ENCODE results near the gene PPM1D. TPM values are rescaled to one million over a fixed set of nuclear protein-coding genes. Genes with fewer than 3 reads are reported as not detected.

The PPM1D gene
- total and polyA plus RNA-seq, 2 of the 13 experiments (the other 11 are each of a cell fraction or from before 2014, with no cell fraction given) = 8.0 to 26.2 TPM

DNA sequence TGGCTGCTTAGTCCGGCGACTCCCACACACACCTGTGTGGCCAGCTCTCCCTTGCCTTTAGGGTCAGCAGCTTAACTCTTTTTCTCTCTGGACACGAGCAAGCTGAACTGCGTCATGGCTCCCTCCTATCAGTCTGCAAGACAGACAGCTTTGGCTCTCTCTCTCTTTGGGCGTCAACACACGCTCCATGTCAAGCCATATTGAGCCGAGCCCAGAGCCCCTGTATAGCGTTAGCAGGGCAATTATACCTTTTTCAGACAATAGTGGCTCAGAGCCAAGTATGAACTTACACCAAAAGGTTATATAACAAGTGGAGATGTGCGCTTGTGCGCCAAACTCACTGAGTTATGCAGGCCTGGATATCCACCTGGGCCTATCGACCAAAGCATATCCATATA lies 39.1 kb upstream of the PPM1D start:
- no peaks in the 10 kb centered on the region for H3K79me2 ChIP-seq (ENCODE audit: insufficient read depth, low read length)
- intact Hi-C loops (cut with micrococcal nuclease; ENCODE audit: unreplicated experiment) = loop anchor here (2.0 kb wide), 1 partner anchor 36 kb away; no protein-coding TSS in a partner anchor
- H2AFZ ChIP-seq (ENCODE audit: low read length) = peak overlapping the region; percentile 92
- no TSS peak for BruUV-seq (replicated peaks)
- H3K4me3 ChIP-seq (replicated peaks in 1 of 3; ENCODE audit: insufficient read depth in 1 of 3, low read depth in 2 of 3, low read length in 3 of 3) = peak overlapping the region; percentile 61 to 77 (median 64)
- ChIA-PET POLR2A (interaction anchor here (0.7 to 4.9 kb wide), 7 partner anchors 9 to 116 kb away, joined by 3 to 42 read pairs (median 10); partner anchors contain the start of genes APPBP2 and PPM1D), CTCF (ENCODE audit: low intra/inter-chr PET ratio, low total read pairs) (no interaction called here)
- H3K4me1 ChIP-seq (ENCODE audit: insufficient read depth, low read length) = peaks cover 38% of the 10 kb centered on the region
- no peaks in the 10 kb centered on the region for H4K20me1 ChIP-seq (ENCODE audit: insufficient read depth, low read length)
- FAIRE-seq = no peak
- DNase-seq (ENCODE audit: low spot score) = peak; percentile 45
- no peaks in the 10 kb centered on the region for H3K36me3 ChIP-seq (replicated peaks in 1 of 2; ENCODE audit: control insufficient read depth in 1 of 2, insufficient read depth in 2 of 2, low read length in 2 of 2)
- peak overlapping the region; percentile 82 for H3K27ac ChIP-seq (ENCODE audit: extremely low read length, insufficient read depth, low read length)
- no peaks in the 10 kb centered on the region; a peak in 1 of 5 replicates for H3K27me3 ChIP-seq (ENCODE audit: control insufficient read depth in 1 of 2, insufficient read depth in 2 of 2, low read length in 2 of 2)
- H3K9me3 ChIP-seq (ENCODE audit: low read length) = peaks cover 10% of the 10 kb centered on the region; the same call in 1 of the 2 replicates
- peak overlapping the region; percentile 68 for H3K9ac ChIP-seq (ENCODE audit: insufficient read depth, low read depth, low read length)
- 34% methylated on average over 11 of the region's 11 CpGs for WGBS (ENCODE audit: low lambda C conversion rate)
- ATAC-seq = peak; percentile 63
- H3K4me2 ChIP-seq (ENCODE audit: low read depth, low read length) = peak overlapping the region; percentile 82
- in situ Hi-C loops (cut with HindIII; ENCODE audit: extremely low pct_ligation_motif_present, low pct_unique_long_range_greater_than_20kb) = no loop called here
- TF ChIP-seq, protein P1, sequence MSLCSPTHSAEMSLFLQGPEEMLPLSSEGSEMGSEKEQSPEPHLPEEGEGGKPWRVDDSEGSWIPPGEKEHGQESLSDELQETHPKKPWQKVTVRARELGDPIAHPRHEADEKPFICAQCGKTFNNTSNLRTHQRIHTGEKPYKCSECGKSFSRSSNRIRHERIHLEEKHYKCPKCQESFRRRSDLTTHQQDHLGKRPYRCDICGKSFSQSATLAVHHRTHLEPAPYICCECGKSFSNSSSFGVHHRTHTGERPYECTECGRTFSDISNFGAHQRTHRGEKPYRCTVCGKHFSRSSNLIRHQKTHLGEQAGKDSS (CRISPR knock-in tag; IDR thresholded peaks at IDR 0.05; ENCODE audit: borderline replicate concordance, low read depth) = 0 out of 2 replicates have a peak, but pooled peaks have one; percentile 17
- peak; percentile 2; the same call in 1 of the 2 replicates for TF ChIP-seq ZNF564 (CRISPR knock-in tag; IDR thresholded peaks at IDR 0.05)
- TF ChIP-seq RXRB (CRISPR knock-in tag; IDR thresholded peaks at IDR 0.05; ENCODE audit: borderline replicate concordance) = peak; percentile 12; the same call in 1 of the 2 replicates
- no peak for TF ChIP-seq RNF2 (conservative IDR thresholded peaks at IDR 0.05; ENCODE audit: low read depth)
- TF ChIP-seq, protein P2, sequence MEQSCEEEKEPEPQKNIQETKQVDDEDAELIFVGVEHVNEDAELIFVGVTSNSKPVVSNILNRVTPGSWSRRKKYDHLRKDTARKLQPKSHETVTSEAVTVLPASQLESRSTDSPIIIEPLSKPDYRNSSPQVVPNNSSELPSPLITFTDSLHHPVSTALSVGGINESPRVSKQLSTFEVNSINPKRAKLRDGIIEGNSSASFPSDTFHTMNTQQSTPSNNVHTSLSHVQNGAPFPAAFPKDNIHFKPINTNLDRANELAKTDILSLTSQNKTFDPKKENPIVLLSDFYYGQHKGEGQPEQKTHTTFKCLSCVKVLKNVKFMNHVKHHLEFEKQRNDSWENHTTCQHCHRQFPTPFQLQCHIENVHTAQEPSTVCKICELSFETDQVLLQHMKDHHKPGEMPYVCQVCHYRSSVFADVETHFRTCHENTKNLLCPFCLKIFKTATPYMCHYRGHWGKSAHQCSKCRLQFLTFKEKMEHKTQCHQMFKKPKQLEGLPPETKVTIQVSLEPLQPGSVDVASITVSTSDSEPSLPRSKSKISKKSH (CRISPR knock-in tag; IDR thresholded peaks at IDR 0.05; ENCODE audit: borderline replicate concordance) = peak; percentile 33; the same call in 1 of the 2 replicates
- TF ChIP-seq, protein P3, sequence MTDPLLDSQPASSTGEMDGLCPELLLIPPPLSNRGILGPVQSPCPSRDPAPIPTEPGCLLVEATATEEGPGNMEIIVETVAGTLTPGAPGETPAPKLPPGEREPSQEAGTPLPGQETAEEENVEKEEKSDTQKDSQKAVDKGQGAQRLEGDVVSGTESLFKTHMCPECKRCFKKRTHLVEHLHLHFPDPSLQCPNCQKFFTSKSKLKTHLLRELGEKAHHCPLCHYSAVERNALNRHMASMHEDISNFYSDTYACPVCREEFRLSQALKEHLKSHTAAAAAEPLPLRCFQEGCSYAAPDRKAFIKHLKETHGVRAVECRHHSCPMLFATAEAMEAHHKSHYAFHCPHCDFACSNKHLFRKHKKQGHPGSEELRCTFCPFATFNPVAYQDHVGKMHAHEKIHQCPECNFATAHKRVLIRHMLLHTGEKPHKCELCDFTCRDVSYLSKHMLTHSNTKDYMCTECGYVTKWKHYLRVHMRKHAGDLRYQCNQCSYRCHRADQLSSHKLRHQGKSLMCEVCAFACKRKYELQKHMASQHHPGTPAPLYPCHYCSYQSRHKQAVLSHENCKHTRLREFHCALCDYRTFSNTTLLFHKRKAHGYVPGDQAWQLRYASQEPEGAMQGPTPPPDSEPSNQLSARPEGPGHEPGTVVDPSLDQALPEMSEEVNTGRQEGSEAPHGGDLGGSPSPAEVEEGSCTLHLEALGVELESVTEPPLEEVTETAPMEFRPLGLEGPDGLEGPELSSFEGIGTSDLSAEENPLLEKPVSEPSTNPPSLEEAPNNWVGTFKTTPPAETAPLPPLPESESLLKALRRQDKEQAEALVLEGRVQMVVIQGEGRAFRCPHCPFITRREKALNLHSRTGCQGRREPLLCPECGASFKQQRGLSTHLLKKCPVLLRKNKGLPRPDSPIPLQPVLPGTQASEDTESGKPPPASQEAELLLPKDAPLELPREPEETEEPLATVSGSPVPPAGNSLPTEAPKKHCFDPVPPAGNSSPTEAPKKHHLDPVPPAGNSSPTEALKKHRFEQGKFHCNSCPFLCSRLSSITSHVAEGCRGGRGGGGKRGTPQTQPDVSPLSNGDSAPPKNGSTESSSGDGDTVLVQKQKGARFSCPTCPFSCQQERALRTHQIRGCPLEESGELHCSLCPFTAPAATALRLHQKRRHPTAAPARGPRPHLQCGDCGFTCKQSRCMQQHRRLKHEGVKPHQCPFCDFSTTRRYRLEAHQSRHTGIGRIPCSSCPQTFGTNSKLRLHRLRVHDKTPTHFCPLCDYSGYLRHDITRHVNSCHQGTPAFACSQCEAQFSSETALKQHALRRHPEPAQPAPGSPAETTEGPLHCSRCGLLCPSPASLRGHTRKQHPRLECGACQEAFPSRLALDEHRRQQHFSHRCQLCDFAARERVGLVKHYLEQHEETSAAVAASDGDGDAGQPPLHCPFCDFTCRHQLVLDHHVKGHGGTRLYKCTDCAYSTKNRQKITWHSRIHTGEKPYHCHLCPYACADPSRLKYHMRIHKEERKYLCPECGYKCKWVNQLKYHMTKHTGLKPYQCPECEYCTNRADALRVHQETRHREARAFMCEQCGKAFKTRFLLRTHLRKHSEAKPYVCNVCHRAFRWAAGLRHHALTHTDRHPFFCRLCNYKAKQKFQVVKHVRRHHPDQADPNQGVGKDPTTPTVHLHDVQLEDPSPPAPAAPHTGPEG (CRISPR knock-in tag; IDR thresholded peaks at IDR 0.05) = peak; percentile 41; the same call in 1 of the 2 replicates
- TF ChIP-seq ZNF720 (CRISPR knock-in tag; IDR thresholded peaks at IDR 0.05) = 0 out of 2 replicates have a peak, but pooled peaks have one; percentile 32
- peak; percentile 26; the same call in 1 of the 2 replicates for TF ChIP-seq THAP11 (CRISPR knock-in tag; IDR thresholded peaks at IDR 0.05)
- TF ChIP-seq SAP130 (CRISPR knock-in tag; IDR thresholded peaks at IDR 0.05; ENCODE audit: low read depth) = peak; percentile 52
- TF ChIP-seq SALL1 (CRISPR knock-in tag; IDR thresholded peaks at IDR 0.05) = peak; percentile 19; the same call in 1 of the 2 replicates
- peak; percentile 75; the same call in 1 of the 2 replicates for TF ChIP-seq ZMYM2 (CRISPR knock-in tag; IDR thresholded peaks at IDR 0.05)
- TF ChIP-seq ZNF17 (CRISPR knock-in tag; IDR thresholded peaks at IDR 0.05) = 0 out of 2 replicates have a peak, but pooled peaks have one; percentile 55
- TF ChIP-seq ZFX (CRISPR knock-in tag; IDR thresholded peaks at IDR 0.05; ENCODE audit: low read depth) = peak; percentile 80
- 0 out of 2 replicates have a peak, but pooled peaks have one; percentile 33 for TF ChIP-seq ZNF775 (CRISPR knock-in tag; IDR thresholded peaks at IDR 0.05; ENCODE audit: borderline replicate concordance)
- 0 out of 2 replicates have a peak, but pooled peaks have one; percentile 12 for TF ChIP-seq ZBTB7B (CRISPR knock-in tag; IDR thresholded peaks at IDR 0.05)

All from HepG2 (cell line).